Globus pallidus (tissue), 1 donor: ENCODE data around the gene MEF2D.

Source experiments
- DNase-seq: peaks from one replicate; pipeline ENCODE4 v3.0.0-alpha.2; 2015; ENCODE audit warnings: low spot score

Gene MEF2D

DNA sequence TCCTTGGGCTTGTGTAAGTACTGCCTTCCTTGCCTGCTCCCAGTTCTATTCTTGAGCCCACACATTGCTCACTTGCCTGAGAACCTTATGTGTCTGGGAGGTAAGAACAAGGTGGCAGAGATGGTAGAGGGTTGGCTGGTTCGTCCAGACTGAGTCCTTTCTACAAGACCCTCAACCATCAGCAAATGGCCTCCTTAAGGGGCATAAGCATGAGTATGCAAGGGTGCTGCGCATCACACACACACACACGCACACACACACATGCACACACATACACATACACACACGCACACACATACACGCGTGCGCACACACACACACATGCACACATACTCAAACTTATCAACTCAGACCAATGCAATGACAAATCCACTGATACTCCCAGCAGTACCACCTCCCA, 74.6 kb downstream of the MEF2D start:
- DNase-seq = no peak

- no peak for DNase-seq
Observed at GRCh38 chr1:156424806-156425432, 75.7 kb downstream of the MEF2D start.

GRCh38 chr1:156423422-156424352, 76.9 kb downstream of the MEF2D start:
- no peak for DNase-seq

DNA sequence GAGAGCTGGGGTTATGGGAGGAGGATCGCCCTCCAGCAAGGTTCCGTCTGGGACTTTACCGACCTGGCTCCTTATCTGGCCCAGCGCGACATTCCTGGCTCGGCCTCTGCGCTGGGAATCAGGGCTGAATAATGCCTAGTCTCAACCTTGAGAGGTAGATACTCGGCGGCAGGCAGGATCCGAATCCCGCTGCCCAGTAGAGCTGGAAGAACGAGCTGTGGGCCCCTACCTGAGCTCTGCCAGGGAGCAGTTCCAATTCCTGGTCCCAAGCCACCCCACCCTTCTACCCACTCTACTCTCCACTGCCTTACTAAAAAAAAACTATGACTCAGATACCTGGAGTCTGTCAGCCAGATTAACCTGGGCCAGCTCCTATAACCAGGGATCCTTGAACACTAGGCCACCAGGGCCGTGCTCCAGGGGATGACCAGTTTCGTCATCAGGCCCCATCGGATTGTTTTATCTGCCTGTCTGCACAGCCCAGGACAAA, 77.9 kb downstream of the MEF2D start:
- no peak for DNase-seq

DNA sequence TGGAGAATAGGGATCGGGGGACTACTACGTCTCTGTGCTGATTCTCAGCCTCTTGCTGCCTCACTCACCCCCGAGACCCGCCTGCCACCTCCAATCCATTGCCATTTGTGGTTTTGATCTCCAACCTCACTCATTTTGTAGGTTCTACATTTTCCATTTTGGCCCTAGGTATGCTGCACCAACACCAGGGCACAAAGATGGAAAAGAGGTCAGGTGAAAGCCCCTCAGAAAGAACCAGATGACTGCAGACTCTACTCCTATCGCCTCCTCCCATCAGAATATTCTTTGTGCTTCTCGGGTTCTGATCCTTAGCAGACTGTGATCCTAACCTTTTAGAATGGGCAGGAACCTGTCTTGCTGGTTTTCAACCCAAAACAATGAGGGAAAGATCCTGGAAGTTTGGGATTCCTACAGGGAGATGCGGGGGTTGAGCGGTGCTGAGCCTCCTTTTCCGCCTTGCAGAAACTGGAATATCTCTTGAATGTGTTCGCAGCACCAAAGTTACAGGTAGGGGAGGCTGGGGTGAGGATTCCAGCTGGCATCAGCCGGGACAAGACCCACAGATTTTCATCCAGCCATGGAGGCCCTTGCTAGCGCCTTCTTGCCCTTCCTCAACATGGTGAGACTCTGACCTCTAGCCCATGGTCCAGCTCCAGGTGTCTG, 78.5 kb downstream of the MEF2D start:
- DNase-seq = no peak

DNA sequence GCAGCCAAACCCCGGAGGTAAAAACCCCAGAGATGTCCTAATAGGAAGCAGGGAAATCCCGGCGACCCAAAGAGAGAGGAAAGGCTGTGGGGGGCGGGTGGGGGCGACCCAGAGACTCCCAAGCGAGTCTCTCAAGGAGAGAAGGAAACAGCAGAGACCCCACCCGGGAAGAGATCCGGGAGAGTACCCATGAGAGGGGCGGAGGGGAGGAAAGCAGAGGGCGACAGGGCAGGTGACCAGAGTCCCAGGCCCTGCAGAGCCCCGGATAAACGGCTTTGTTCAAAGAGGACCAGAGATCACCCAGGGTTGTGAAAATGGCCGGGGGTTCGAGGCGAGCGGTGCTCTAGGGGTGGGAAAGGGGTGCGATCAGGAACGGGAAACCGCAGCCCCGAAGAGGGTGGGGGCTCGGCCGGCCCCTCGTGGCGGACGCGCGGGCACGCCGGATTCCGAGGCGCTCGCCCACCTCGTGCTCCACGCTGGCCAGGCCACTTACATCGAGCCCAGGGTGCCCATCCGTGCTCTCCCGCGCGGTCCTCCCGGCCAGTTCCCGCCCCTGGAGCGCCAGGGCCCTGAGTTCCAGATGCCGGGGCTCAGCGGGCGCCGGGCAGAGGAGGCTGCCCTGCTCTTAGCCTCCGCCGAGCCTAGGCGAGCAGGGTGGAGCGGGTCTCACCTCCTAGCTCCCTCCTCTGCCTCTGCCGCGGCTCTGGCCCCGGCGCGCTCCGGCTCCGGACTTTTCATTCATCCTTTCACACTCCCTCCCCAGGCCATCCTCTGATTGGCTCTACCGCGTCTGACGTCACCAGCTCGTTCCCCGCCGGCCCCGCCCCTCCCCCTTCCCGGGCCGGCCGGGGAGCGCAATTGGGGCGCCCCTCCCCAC, 79.3 kb downstream of the MEF2D start:
- peak; percentile 90 for DNase-seq

DNA sequence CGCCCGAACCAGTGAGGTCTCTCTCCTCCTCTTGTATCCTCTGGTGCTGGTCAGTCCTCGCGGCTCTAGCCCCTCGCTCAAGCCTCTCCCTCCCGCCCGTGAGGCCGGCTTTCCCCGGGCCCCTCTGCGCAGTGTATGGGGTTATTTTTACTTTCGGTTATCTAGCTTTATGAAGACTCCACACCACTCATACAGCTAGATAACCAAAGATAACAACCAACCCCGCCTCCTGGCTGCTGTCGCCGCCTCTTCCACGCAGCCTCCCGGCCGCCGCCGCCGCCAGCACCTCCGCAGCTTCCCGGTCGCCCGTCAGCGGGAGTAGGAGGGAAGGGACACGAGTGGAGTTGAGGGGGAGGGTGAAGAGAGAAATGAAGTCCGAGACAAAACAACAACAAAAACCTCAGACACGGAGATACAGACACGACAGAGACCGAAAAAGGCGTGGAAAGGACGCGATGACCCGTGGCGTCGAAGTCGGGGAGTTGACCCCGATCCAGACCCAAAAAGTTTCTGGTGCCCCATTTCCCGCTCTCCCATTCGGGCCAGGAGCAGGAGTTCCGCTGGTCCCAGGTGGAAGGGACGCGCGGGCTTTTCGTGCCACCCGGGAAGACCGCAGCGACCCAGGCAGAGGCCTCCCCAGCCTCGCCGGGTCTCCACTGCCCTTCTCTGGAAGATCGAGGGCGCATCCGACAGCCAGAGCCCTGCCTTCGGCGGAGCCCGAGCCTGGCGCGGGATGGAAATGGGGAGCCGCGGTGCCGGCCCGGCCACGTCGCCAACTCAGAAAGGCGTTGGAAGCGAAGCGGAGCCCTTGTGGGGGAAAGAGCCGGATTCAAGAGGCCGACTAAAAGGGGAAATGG, 80.1 kb downstream of the MEF2D start:
- no peak for DNase-seq

DNA sequence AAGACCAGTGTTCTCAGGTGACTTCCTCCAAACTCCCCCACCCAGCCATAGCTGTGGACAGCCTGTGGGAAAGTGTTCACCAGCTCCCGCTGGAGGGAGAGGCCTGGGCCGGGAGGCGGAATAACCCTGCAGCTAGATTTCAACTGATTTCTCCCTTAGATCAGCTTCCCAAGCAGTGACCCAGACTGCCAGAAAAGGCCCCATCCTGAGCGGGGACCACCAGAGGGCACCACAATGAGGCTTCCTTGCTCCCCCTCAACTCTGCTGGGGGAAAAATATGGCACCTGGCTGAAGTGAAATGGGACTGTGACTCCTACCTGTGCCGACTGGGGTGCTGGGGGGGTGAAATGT, 80.7 kb downstream of the MEF2D start:
- DNase-seq = no peak

- DNase-seq = no peak
Observed at GRCh38 chr1:156418416-156419070, 82.0 kb downstream of the MEF2D start.

GRCh38 chr1:156417401-156418020, 83.1 kb downstream of the MEF2D start:
- peak; percentile 37 for DNase-seq

GRCh38 chr1:156416993-156417392, 83.6 kb downstream of the MEF2D start:
- DNase-seq = peak; percentile 31

- peak; percentile 73 for DNase-seq
Observed at GRCh38 chr1:156414461-156415064, 86.0 kb downstream of the MEF2D start.
